Left ventricle myocardium inferior (tissue), 1 donor: Measurements from ENCODE around the gene FADS3. TPM values are rescaled to one million over a fixed set of nuclear protein-coding genes. Genes with fewer than 3 reads are reported as not detected.

Experiments used
- DNase-seq: peaks from one replicate; pipeline ENCODE4 v3.0.0-alpha.2; 2020
- H3K27ac ChIP-seq: fragments of 200-600 bp; replicated peaks from 2 replicates; pipeline ENCODE4 v1.8.0; 2021
- H3K27me3 ChIP-seq: fragments of 200-600 bp; 2 replicates; pipeline ENCODE4 v1.8.0; 2021; ENCODE audit warnings: low read depth
- H3K36me3 ChIP-seq: fragments of 200-600 bp; 2 replicates; pipeline ENCODE4 v1.8.0; 2021
- H3K4me1 ChIP-seq: fragments of 200-600 bp; 2 replicates; pipeline ENCODE4 v1.8.0; 2021
- H3K4me3 ChIP-seq: fragments of 200-600 bp; 2 replicates; pipeline ENCODE4 v1.8.0; 2021; ENCODE audit warnings: mild to moderate bottlenecking, moderate library complexity
- H3K9me3 ChIP-seq: fragments of 200-600 bp; replicated peaks from 2 replicates; pipeline ENCODE4 v1.8.0; 2021
- intact Hi-C: fragments of 100-400 bp; cut with micrococcal nuclease; formaldehyde crosslinking; loops from one replicate; pipeline ENCODE4 v1.11.0; 2022
- total RNA-seq: library from RNA; stranded (reverse); fragmentation: NEBNext Ultra II Directional; extraction: Animal tissue kit (Norgen Biotek cat#: 25700); gene quantifications from one replicate; pipeline ENCODE4 v1.2.1, GENCODE V29; 2021
- TF ChIP-seq, protein P1 (sequence below): fragments of 200-600 bp; IDR thresholded peaks from 2 replicates; pipeline ENCODE4 v1.8.0; 2021; ENCODE audit warnings: antibody characterized with exemption, mild to moderate bottlenecking, borderline replicate concordance
- donor health status: DM: no; HTN: yes; CAD: no; lungs with severe emphysema.

FADS3 gene
- total RNA-seq, 1 donor from 2014 or later = 65.5 TPM

- Histone ChIP-seq H3K36me3 (peaks cover 11% of the 10 kb centered on the region), H3K9me3 (no peaks in the 10 kb centered on the region), H3K4me1 (peaks cover 51% of the 10 kb centered on the region), H3K27ac (peak overlapping the region; percentile 65), H3K27me3 (no peaks in the 10 kb centered on the region), H3K4me3 (no peak overlapping the region)
- TF ChIP-seq, protein P1, sequence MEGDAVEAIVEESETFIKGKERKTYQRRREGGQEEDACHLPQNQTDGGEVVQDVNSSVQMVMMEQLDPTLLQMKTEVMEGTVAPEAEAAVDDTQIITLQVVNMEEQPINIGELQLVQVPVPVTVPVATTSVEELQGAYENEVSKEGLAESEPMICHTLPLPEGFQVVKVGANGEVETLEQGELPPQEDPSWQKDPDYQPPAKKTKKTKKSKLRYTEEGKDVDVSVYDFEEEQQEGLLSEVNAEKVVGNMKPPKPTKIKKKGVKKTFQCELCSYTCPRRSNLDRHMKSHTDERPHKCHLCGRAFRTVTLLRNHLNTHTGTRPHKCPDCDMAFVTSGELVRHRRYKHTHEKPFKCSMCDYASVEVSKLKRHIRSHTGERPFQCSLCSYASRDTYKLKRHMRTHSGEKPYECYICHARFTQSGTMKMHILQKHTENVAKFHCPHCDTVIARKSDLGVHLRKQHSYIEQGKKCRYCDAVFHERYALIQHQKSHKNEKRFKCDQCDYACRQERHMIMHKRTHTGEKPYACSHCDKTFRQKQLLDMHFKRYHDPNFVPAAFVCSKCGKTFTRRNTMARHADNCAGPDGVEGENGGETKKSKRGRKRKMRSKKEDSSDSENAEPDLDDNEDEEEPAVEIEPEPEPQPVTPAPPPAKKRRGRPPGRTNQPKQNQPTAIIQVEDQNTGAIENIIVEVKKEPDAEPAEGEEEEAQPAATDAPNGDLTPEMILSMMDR = no peak
- intact Hi-C loops = loop anchor here (2.0 kb wide), 1 partner anchor 78 kb away; no protein-coding TSS in a partner anchor
- DNase-seq = no peak
Observed at GRCh38 chr11:61870541-61871031, 20.8 kb downstream of the FADS3 start.

DNA sequence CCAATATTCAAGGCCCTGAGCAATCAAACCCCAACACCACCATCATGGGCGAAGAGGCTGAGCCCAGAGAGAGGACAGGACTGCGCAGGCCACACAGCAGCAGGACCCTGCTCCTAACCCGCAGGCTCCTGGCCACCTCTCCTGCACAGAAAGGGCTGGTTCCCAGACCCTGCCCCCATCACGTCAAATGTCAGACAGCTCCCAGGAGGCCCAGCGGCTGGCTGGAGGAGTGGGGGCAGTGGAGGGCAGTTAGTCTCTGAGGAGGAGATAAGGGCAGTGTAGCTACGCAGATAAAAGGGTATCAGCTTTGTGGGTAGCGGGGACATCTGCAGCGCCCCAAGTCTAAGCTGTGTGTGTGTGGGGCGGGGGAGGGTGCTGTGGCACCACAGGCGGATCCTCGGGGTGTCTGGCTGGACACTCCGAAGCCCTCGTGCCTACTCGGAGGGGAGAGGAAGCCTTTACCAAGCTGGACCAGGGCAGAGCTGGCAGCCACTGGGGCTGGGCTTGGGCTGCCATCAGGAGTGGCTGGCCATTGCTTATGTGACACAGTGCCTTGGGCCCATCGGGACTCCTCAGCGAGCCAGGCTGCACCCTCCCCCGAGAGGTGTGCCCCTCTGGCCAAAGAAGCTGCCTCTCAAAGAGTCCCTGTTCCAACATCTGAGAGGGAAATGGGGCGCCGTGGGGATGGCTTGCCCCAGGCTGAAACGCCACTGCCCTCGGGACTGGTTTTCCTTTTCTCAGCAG lies 21.5 kb downstream of the FADS3 start:
- H3K36me3 ChIP-seq = peaks cover 10% of the 10 kb centered on the region
- intact Hi-C loops = loop anchor here (2.0 kb wide), 1 partner anchor 79 kb away; no protein-coding TSS in a partner anchor
- peaks cover 44% of the 10 kb centered on the region for H3K4me1 ChIP-seq
- DNase-seq = no peak
- H3K27me3 ChIP-seq = no peaks in the 10 kb centered on the region
- H3K27ac ChIP-seq = peak overlapping the region; percentile 65
- TF ChIP-seq, protein P1 = no peak
- no peak overlapping the region for H3K4me3 ChIP-seq
- no peaks in the 10 kb centered on the region for H3K9me3 ChIP-seq

DNA sequence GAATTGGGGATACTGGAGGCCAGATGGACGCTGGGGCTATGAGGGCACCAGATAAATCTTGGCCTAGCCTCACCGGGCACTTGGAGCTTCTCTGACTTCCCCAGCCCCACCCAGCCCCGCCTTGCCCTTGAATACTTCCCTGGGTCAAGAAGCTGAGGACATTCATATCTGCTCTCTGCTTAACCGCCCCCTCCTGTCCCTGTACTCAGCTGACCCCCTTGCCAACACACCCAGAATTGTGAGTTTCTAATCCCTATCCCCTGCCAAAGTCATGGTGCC lies 22.0 kb downstream of the FADS3 start:
- H3K4me3 ChIP-seq = no peak overlapping the region
- peaks cover 39% of the 10 kb centered on the region for H3K4me1 ChIP-seq
- H3K27ac ChIP-seq = no peak overlapping the region
- intact Hi-C loops = no loop called here
- H3K36me3 ChIP-seq = peaks cover 12% of the 10 kb centered on the region
- TF ChIP-seq, protein P1 = no peak
- no peak for DNase-seq
- H3K9me3 ChIP-seq = no peaks in the 10 kb centered on the region
- H3K27me3 ChIP-seq = no peaks in the 10 kb centered on the region

DNA sequence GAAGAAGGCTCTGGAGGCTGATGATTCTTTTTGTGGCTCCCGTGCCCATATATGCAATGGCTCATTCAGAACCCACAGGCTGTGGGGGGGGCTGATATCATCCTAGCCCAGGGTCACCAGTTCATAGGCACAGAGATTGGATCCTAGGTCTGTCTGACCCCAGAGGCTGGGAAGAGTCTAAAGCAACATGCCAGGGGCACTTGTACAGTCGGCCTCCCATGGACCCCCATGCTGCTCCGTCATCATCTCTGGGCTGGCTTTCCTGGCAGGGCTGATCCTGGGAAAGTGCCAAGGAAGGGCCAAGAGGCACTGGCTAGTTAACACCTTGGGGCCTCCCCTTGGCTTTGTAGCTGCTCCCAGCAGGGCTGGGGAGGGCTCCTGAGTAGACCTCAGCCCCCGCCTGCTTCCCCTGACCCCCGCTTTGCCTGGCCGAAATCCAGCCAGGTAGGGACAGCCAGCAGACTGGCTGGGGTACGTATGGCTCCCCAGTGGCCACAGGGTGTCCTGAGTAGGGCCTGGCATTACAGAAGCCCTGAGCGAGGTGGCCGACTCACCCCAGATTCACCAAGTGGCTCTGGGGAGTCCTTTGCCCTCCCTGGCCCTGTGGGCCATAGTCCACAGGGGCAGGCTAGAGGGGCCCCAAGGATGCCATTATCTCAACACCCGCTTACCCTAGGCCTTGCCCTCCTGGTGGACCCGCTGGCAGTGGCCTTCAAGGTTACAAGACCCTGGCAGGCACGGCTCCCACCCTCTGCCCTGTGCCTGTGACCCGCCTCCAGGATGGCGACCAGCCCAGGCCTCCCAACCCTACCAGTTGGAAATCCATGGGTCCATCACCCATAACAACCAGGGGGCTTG lies 22.5 kb downstream of the FADS3 start:
- DNase-seq = no peak
- TF ChIP-seq, protein P1 = no peak
- Histone ChIP-seq H3K9me3 (no peaks in the 10 kb centered on the region), H3K36me3 (peaks cover 12% of the 10 kb centered on the region), H3K27me3 (no peaks in the 10 kb centered on the region), H3K27ac (no peak overlapping the region), H3K4me3 (no peak overlapping the region), H3K4me1 (peaks cover 33% of the 10 kb centered on the region)
- intact Hi-C loops = no loop called here

DNA sequence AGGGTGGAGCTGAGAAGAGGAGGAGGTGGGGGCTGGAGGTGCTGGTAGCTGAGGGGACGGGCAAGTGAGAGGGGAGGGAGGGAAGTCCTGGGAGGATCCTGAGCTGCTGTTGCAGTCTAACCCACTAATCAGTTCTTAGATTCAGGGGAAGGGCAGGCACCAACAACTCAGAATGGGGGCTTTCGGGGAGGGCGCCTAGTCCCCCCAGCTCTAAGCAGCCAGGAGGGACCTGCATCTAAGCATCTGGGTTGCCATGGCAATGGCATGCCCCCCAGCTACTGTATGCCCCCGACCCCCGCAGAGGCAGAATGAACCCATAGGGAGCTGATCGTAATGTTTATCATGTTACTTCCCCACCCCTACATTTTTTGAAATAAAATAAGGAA lies 24.4 kb downstream of the FADS3 start:
- peaks cover 4% of the 10 kb centered on the region for H3K36me3 ChIP-seq
- H3K4me1 ChIP-seq = peaks cover 31% of the 10 kb centered on the region
- no peaks in the 10 kb centered on the region for H3K27me3 ChIP-seq
- H3K9me3 ChIP-seq = no peaks in the 10 kb centered on the region
- TF ChIP-seq, protein P1 = no peak
- DNase-seq = no peak
- intact Hi-C loops = no loop called here
- no peak overlapping the region for H3K4me3 ChIP-seq
- H3K27ac ChIP-seq = no peak overlapping the region
